Measurements from ENCODE around the gene CTNNBIP1. TPM values are rescaled to one million over a fixed set of nuclear protein-coding genes. Genes with fewer than 3 reads are reported as not detected.

The CTNNBIP1 gene
- polyA plus RNA-seq, 1 donor (not counting 4 experiments of a cell fraction or from before 2014, with no cell fraction given), result 92.3 TPM

- Histone ChIP-seq H4K20me1 (ENCODE audit: control insufficient read depth, extremely low read depth, insufficient read depth, low read length) (no peaks in the 10 kb centered on the region), H3K4me3 (ENCODE audit: control insufficient read depth in 2 of 3, extremely low read depth in 1 of 3, insufficient read depth in 2 of 3, low read depth in 1 of 3, low read length in 3 of 3) (no peak overlapping the region), H3K9ac (ENCODE audit: control insufficient read depth, extremely low read depth, insufficient read depth, low read length) (no peak overlapping the region), H2AFZ (ENCODE audit: control insufficient read depth, low read length) (no peak overlapping the region), H3K4me1 (ENCODE audit: control insufficient read depth, extremely low read depth, insufficient read depth, low read length) (peaks cover 32% of the 10 kb centered on the region), H3K9me3 (ENCODE audit: control insufficient read depth, low read depth, low read length) (no peaks in the 10 kb centered on the region), H3K79me2 (ENCODE audit: control insufficient read depth, insufficient read depth, low read length) (no peaks in the 10 kb centered on the region), H3K36me3 (ENCODE audit: control insufficient read depth in 2 of 2, extremely low read depth in 1 of 2, insufficient read depth in 2 of 2, low read length in 2 of 2) (peaks cover 11% of the 10 kb centered on the region in 2 experiments), H3K27me3 (ENCODE audit: control insufficient read depth, extremely low read depth, insufficient read depth, low read length) (no peaks in the 10 kb centered on the region), H3K9me1 (ENCODE audit: control insufficient read depth, extremely low read depth, insufficient read depth, low read length) (no peaks in the 10 kb centered on the region), H3K4me2 (ENCODE audit: control insufficient read depth, extremely low read depth, insufficient read depth, low read depth, low read length) (no peak overlapping the region), H3K27ac (ENCODE audit: control insufficient read depth, insufficient read depth, low read length) (no peak overlapping the region)
- dilution Hi-C loops (cut with MboI; ENCODE audit: extremely low pct_ligation_motif_present, low sequenced_read_pairs), result no loop called here
- TF ChIP-seq CTCF (optimal IDR thresholded peaks at IDR 0.05 in 1 of 3, IDR thresholded peaks at IDR 0.05 in 1 of 3, conservative IDR thresholded peaks at IDR 0.05 in 1 of 3; ENCODE audit: extremely low read depth in 1 of 3, insufficient read depth in 2 of 3, low read length in 3 of 3), result no peak
- no peak for TF ChIP-seq EZH2 (IDR thresholded peaks at IDR 0.05; ENCODE audit: low read length)
- DNase-seq (ENCODE audit: low read depth, low spot score), result no peak
- FAIRE-seq, result no peak
Measured at GRCh38 chr1:9848022-9848421, 62.0 kb downstream of the CTNNBIP1 start.

- Histone ChIP-seq H3K4me3 (ENCODE audit: control insufficient read depth in 2 of 3, extremely low read depth in 1 of 3, insufficient read depth in 2 of 3, low read depth in 1 of 3, low read length in 3 of 3) (no peak overlapping the region), H2AFZ (ENCODE audit: control insufficient read depth, low read length) (no peak overlapping the region), H3K9me1 (ENCODE audit: control insufficient read depth, extremely low read depth, insufficient read depth, low read length) (no peaks in the 10 kb centered on the region), H3K9ac (ENCODE audit: control insufficient read depth, extremely low read depth, insufficient read depth, low read length) (no peak overlapping the region), H4K20me1 (ENCODE audit: control insufficient read depth, extremely low read depth, insufficient read depth, low read length) (no peaks in the 10 kb centered on the region), H3K36me3 (ENCODE audit: control insufficient read depth in 2 of 2, extremely low read depth in 1 of 2, insufficient read depth in 2 of 2, low read length in 2 of 2) (peaks cover 11% of the 10 kb centered on the region in 2 experiments), H3K27me3 (ENCODE audit: control insufficient read depth, extremely low read depth, insufficient read depth, low read length) (no peaks in the 10 kb centered on the region), H3K4me2 (ENCODE audit: control insufficient read depth, extremely low read depth, insufficient read depth, low read depth, low read length) (no peak overlapping the region), H3K27ac (ENCODE audit: control insufficient read depth, insufficient read depth, low read length) (no peak overlapping the region), H3K79me2 (ENCODE audit: control insufficient read depth, insufficient read depth, low read length) (no peaks in the 10 kb centered on the region), H3K4me1 (ENCODE audit: control insufficient read depth, extremely low read depth, insufficient read depth, low read length) (peaks cover 32% of the 10 kb centered on the region), H3K9me3 (ENCODE audit: control insufficient read depth, low read depth, low read length) (no peaks in the 10 kb centered on the region)
- DNase-seq (ENCODE audit: low read depth, low spot score), result no peak
- TF ChIP-seq CTCF (optimal IDR thresholded peaks at IDR 0.05 in 1 of 3, IDR thresholded peaks at IDR 0.05 in 1 of 3, conservative IDR thresholded peaks at IDR 0.05 in 1 of 3; ENCODE audit: extremely low read depth in 1 of 3, insufficient read depth in 2 of 3, low read length in 3 of 3), result no peak
- TF ChIP-seq EZH2 (IDR thresholded peaks at IDR 0.05; ENCODE audit: low read length), result no peak
- no peak for FAIRE-seq
- dilution Hi-C loops (cut with MboI; ENCODE audit: extremely low pct_ligation_motif_present, low sequenced_read_pairs), result no loop called here
Measured at GRCh38 chr1:9847269-9847668, 62.8 kb downstream of the CTNNBIP1 start.

Data from keratinocyte (primary cell).